Measurements from ENCODE around the gene FAM217B. TPM values are rescaled to one million over a fixed set of nuclear protein-coding genes. Genes with fewer than 3 reads are reported as not detected.

Gene FAM217B
- polyA plus RNA-seq, 1 of the 3 experiments (the other 2 are of a cell fraction): 3.0 TPM

DNA sequence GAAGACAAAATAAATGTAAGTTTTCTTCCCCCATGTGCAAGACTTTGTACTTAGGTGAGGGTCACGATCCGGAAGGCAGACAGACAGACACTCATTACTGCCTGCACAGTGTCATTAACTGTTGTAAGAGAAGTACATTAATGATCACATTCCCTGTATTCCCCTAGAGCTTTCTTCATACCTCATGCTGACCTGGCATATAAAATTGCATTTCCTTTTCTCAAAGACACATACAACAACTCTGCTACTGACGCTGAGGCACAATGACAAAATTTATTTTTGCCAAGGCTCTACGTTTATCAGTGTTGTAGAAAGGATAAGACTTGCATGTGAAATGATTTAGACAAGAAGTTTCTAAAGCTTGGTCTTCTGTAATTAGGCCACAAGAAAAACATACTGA is 3.8 kb upstream of the FAM217B start:
- ChIA-PET CTCF (interaction anchor here (0.8 to 9.8 kb wide), 2 partner anchors 12 to 15 kb away, joined by 3 to 95 read pairs; no protein-coding TSS in a partner anchor), POLR2A (no interaction called here)
- H3K9me2 ChIP-seq: no peaks in the 10 kb centered on the region

DNA sequence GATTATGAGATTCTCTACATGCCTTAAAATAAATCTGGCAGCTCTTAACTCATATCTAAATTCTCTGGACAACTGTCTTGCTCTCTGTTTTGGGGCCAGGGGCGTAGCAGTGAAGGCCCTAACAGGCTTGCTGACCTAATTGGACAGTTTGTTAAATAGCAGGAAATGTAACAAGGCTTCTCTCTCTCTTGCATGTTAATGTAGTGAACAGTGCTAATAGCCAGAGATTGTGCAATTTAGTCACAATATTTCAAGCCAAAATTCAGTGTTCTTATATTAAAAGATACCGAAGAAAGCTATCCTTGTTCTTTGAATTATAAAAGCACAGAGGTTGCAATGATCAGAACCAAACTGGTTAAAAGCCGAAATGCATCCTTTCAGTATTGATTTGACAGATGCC is 3.0 kb upstream of the FAM217B start:
- Histone ChIP-seq H3K9me3 (no peaks in the 10 kb centered on the region), H2AFZ (ENCODE audit: low read depth) (no peak overlapping the region), H3F3A (replicated peaks; ENCODE audit: insufficient read depth) (peaks cover 14% of the 10 kb centered on the region), H3K4me3 (ENCODE audit: low read depth in 2 of 2, low read length in 1 of 2) (no peak overlapping the region), H3K27me3 (ENCODE audit: insufficient read depth) (no peaks in the 10 kb centered on the region), H3K4me2 (no peak overlapping the region), H3K79me2 (ENCODE audit: insufficient read depth) (peaks cover 31% of the 10 kb centered on the region), H3K9me2 (no peaks in the 10 kb centered on the region), H4K20me1 (ENCODE audit: insufficient read depth) (no peaks in the 10 kb centered on the region), H3K36me3 (replicated peaks in 1 of 2; ENCODE audit: control insufficient read depth in 1 of 2, insufficient read depth in 2 of 2, low read length in 1 of 2) (peaks cover under 1 to 5% of the 10 kb centered on the region in 2 experiments), H3K9ac (no peak overlapping the region), H3K27ac (ENCODE audit: low read depth in 2 of 2, low read length in 1 of 2) (no peak overlapping the region), H3K4me1 (ENCODE audit: control insufficient read depth in 1 of 2, insufficient read depth in 2 of 2, low read depth in 1 of 2, low read length in 1 of 2) (peaks cover 8 to 28% of the 10 kb centered on the region in 2 experiments; a peak in 3 of 4 replicates)
- no peak for DNase-seq
- TF ChIP-seq, protein P1, sequence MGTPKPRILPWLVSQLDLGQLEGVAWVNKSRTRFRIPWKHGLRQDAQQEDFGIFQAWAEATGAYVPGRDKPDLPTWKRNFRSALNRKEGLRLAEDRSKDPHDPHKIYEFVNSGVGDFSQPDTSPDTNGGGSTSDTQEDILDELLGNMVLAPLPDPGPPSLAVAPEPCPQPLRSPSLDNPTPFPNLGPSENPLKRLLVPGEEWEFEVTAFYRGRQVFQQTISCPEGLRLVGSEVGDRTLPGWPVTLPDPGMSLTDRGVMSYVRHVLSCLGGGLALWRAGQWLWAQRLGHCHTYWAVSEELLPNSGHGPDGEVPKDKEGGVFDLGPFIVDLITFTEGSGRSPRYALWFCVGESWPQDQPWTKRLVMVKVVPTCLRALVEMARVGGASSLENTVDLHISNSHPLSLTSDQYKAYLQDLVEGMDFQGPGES (IDR thresholded peaks at IDR 0.05; ENCODE audit: low read depth, low read length): no peak
- TF ChIP-seq, protein P2, sequence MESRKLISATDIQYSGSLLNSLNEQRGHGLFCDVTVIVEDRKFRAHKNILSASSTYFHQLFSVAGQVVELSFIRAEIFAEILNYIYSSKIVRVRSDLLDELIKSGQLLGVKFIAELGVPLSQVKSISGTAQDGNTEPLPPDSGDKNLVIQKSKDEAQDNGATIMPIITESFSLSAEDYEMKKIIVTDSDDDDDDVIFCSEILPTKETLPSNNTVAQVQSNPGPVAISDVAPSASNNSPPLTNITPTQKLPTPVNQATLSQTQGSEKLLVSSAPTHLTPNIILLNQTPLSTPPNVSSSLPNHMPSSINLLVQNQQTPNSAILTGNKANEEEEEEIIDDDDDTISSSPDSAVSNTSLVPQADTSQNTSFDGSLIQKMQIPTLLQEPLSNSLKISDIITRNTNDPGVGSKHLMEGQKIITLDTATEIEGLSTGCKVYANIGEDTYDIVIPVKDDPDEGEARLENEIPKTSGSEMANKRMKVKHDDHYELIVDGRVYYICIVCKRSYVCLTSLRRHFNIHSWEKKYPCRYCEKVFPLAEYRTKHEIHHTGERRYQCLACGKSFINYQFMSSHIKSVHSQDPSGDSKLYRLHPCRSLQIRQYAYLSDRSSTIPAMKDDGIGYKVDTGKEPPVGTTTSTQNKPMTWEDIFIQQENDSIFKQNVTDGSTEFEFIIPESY (IDR thresholded peaks at IDR 0.05; ENCODE audit: borderline replicate concordance, low read depth): no peak
- TF ChIP-seq, protein P3, sequence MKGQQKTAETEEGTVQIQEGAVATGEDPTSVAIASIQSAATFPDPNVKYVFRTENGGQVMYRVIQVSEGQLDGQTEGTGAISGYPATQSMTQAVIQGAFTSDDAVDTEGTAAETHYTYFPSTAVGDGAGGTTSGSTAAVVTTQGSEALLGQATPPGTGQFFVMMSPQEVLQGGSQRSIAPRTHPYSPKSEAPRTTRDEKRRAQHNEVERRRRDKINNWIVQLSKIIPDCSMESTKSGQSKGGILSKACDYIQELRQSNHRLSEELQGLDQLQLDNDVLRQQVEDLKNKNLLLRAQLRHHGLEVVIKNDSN (IDR thresholded peaks at IDR 0.05; ENCODE audit: borderline replicate concordance, low read depth): no peak
- TF ChIP-seq RCOR1 (IDR thresholded peaks at IDR 0.05; ENCODE audit: low read length): no peak
- TF ChIP-seq, protein P4, sequence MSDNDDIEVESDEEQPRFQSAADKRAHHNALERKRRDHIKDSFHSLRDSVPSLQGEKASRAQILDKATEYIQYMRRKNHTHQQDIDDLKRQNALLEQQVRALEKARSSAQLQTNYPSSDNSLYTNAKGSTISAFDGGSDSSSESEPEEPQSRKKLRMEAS (IDR thresholded peaks at IDR 0.05; ENCODE audit: low read depth): no peak
- TF ChIP-seq MXI1 (IDR thresholded peaks at IDR 0.05; ENCODE audit: low read depth, low read length): no peak
- CTCF ChIA-PET: interaction anchor here (0.8 to 9.8 kb wide), 2 partner anchors 13 to 14 kb away, joined by 3 to 95 read pairs; no protein-coding TSS in a partner anchor
- WGBS (ENCODE audit: low lambda C conversion rate): 96% methylated on average over 3 of the region's 3 CpGs
- POLR2A ChIA-PET: no interaction called here

More for the DNA sequence above, 3.8 kb upstream of the FAM217B start:
- H3K4me3 ChIP-seq (ENCODE audit: low read depth in 2 of 2, low read length in 1 of 2): no peak overlapping the region
- peaks cover 14% of the 10 kb centered on the region for H3F3A ChIP-seq (replicated peaks; ENCODE audit: insufficient read depth)
- peaks cover 8 to 25% of the 10 kb centered on the region in 2 experiments; a peak in 3 of 4 replicates for H3K4me1 ChIP-seq (ENCODE audit: control insufficient read depth in 1 of 2, insufficient read depth in 2 of 2, low read depth in 1 of 2, low read length in 1 of 2)
- no peak overlapping the region for H2AFZ ChIP-seq (ENCODE audit: low read depth)
- no peaks in the 10 kb centered on the region for H3K27me3 ChIP-seq (ENCODE audit: insufficient read depth)
- DNase-seq: no peak
- no peaks in the 10 kb centered on the region for H4K20me1 ChIP-seq (ENCODE audit: insufficient read depth)
- H3K9ac ChIP-seq: no peak overlapping the region
- H3K79me2 ChIP-seq (ENCODE audit: insufficient read depth): peaks cover 23% of the 10 kb centered on the region
- no peak overlapping the region for H3K27ac ChIP-seq (ENCODE audit: low read depth in 2 of 2, low read length in 1 of 2)
- peaks cover 0 to 2% of the 10 kb centered on the region in 2 experiments for H3K36me3 ChIP-seq (replicated peaks in 1 of 2; ENCODE audit: control insufficient read depth in 1 of 2, insufficient read depth in 2 of 2, low read length in 1 of 2)
- no peak overlapping the region for H3K4me2 ChIP-seq
- WGBS (ENCODE audit: low lambda C conversion rate): 94% methylated on average over 4 of the region's 4 CpGs
- TF ChIP-seq GATA2 (CRISPR knock-in tag; IDR thresholded peaks at IDR 0.05): no peak
- TF ChIP-seq, protein P5, sequence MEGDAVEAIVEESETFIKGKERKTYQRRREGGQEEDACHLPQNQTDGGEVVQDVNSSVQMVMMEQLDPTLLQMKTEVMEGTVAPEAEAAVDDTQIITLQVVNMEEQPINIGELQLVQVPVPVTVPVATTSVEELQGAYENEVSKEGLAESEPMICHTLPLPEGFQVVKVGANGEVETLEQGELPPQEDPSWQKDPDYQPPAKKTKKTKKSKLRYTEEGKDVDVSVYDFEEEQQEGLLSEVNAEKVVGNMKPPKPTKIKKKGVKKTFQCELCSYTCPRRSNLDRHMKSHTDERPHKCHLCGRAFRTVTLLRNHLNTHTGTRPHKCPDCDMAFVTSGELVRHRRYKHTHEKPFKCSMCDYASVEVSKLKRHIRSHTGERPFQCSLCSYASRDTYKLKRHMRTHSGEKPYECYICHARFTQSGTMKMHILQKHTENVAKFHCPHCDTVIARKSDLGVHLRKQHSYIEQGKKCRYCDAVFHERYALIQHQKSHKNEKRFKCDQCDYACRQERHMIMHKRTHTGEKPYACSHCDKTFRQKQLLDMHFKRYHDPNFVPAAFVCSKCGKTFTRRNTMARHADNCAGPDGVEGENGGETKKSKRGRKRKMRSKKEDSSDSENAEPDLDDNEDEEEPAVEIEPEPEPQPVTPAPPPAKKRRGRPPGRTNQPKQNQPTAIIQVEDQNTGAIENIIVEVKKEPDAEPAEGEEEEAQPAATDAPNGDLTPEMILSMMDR (IDR thresholded peaks at IDR 0.05): no peak
- TF ChIP-seq EP300 (IDR thresholded peaks at IDR 0.05; ENCODE audit: borderline replicate concordance in 1 of 2, low read depth in 1 of 2, low read length in 1 of 2): no peak
- H3K9me3 ChIP-seq: no peaks in the 10 kb centered on the region

Data from SK-N-SH (cell line).